HFFc6 (cell line): ENCODE data around the gene UPF3A. TPM values are rescaled to one million over a fixed set of nuclear protein-coding genes. Genes with fewer than 3 reads are reported as not detected.

Source experiments
- DNase-seq: peaks from one replicate; pipeline ENCODE4 v3.0.0-alpha.2; 2018
- H3K27ac Mint-ChIP-seq: 2 replicates; pipeline ENCODE4 v1.8.0; 2020; ENCODE audit warnings: mild to moderate bottlenecking, mixed read lengths
- H3K27me3 Mint-ChIP-seq: 2 replicates; pipeline ENCODE4 v1.8.0; 2021; ENCODE audit warnings: mild to moderate bottlenecking, moderate library complexity, mixed read lengths; ENCODE audit not compliant: insufficient read depth
- H3K36me3 Mint-ChIP-seq: 2 replicates; pipeline ENCODE4 v1.8.0; 2021; ENCODE audit warnings: low read depth, mixed read lengths
- H3K4me1 Mint-ChIP-seq: 2 replicates; pipeline ENCODE4 v1.8.0; 2020; ENCODE audit warnings: low read depth, mixed read lengths
- H3K4me3 Mint-ChIP-seq: 2 replicates; pipeline ENCODE4 v1.8.0; 2020; ENCODE audit warnings: mild to moderate bottlenecking, moderate library complexity, mixed read lengths
- H3K9me3 Mint-ChIP-seq: 2 replicates; pipeline ENCODE4 v1.8.0; 2020; ENCODE audit warnings: mild to moderate bottlenecking, mixed read lengths
- CTCF ChIP-seq: fragments of 200-600 bp; sonication (generic); IDR thresholded peaks from 2 replicates; pipeline ENCODE4 v1.5.0; 2021; ENCODE audit warnings: antibody characterized with exemption, mild to moderate bottlenecking
- total RNA-seq, 6 experiments: library from RNA; stranded (reverse); fragmentation: NEBNext Ultra II Directional; extraction: Animal tissue kit (Norgen Biotek cat#: 25700); gene quantifications; 2 replicates in 1 of 6; 3 replicates in 5 of 6; pipeline ENCODE4 v1.2.3, GENCODE V29; 2021

Gene UPF3A
- total RNA-seq, 6 experiments from 2014 or later = 32.4 to 42.9 (median 39.8) TPM

- Mint-ChIP-seq H3K27me3 (peaks cover 3% of the 10 kb centered on the region; the same call in 1 of the 2 replicates), H3K4me3 (peak overlapping the region; percentile 87), H3K36me3 (peaks cover 10% of the 10 kb centered on the region; the same call in 1 of the 2 replicates), H3K9me3 (no peaks in the 10 kb centered on the region), H3K27ac (peak overlapping the region; percentile 96), H3K4me1 (peaks cover 40% of the 10 kb centered on the region)
- DNase-seq = no peak
- no peak for TF ChIP-seq CTCF
Observed at GRCh38 chr13:114313061-114313860, 31.9 kb downstream of the UPF3A start.

- H3K27me3 Mint-ChIP-seq = peaks cover 3% of the 10 kb centered on the region; the same call in 1 of the 2 replicates
- DNase-seq = peak; percentile 94
- peak within 1 kb of the TSS; percentile 92 for H3K4me3 Mint-ChIP-seq
- TF ChIP-seq CTCF = peak; percentile 36
- no peaks in the 10 kb centered on the region for H3K9me3 Mint-ChIP-seq
- H3K27ac Mint-ChIP-seq = peak within 1 kb of the TSS; percentile 96
- H3K36me3 Mint-ChIP-seq = peaks cover 10% of the 10 kb centered on the region; the same call in 1 of the 2 replicates
- H3K4me1 Mint-ChIP-seq = peaks cover 50% of the 10 kb centered on the region
Observed at GRCh38 chr13:114314074-114314912, 32.9 kb downstream of the UPF3A start, which contains the start of gene CHAMP1. Gene CHAMP1, plus strand, starts transcription at chr13:114314503. Its CDS starts 9,340 bp downstream, at chr13:114323843.

GRCh38 chr13:114315074-114315785, 33.8 kb downstream of the UPF3A start:
- Mint-ChIP-seq H3K4me1 (peaks cover 60% of the 10 kb centered on the region), H3K27ac (peak overlapping the region; percentile 80), H3K27me3 (peaks cover 3% of the 10 kb centered on the region), H3K36me3 (peaks cover 17% of the 10 kb centered on the region), H3K9me3 (no peaks in the 10 kb centered on the region), H3K4me3 (peak overlapping the region; percentile 92)
- DNase-seq = no peak
- no peak; the same call in 1 of the 2 replicates for TF ChIP-seq CTCF

GRCh38 chr13:114318624-114319023, 37.2 kb downstream of the UPF3A start:
- peak overlapping the region; percentile 54 for H3K4me3 Mint-ChIP-seq
- H3K36me3 Mint-ChIP-seq = peaks cover 42% of the 10 kb centered on the region
- H3K27ac Mint-ChIP-seq = peak overlapping the region; percentile 73
- H3K4me1 Mint-ChIP-seq = peaks cover 58% of the 10 kb centered on the region
- no peaks in the 10 kb centered on the region for H3K9me3 Mint-ChIP-seq
- TF ChIP-seq CTCF = no peak
- no peak for DNase-seq
- H3K27me3 Mint-ChIP-seq = peaks cover 3% of the 10 kb centered on the region

GRCh38 chr13:114319441-114319913, 38.1 kb downstream of the UPF3A start:
- Mint-ChIP-seq H3K9me3 (no peaks in the 10 kb centered on the region), H3K4me1 (peaks cover 53% of the 10 kb centered on the region), H3K27ac (peak overlapping the region; percentile 73), H3K36me3 (peaks cover 48% of the 10 kb centered on the region), H3K27me3 (peaks cover 3% of the 10 kb centered on the region), H3K4me3 (peak overlapping the region; percentile 61)
- peak; percentile 82 for DNase-seq
- TF ChIP-seq CTCF = no peak
